ENCODE measurements around the gene NTHL1.

Gene NTHL1

DNA sequence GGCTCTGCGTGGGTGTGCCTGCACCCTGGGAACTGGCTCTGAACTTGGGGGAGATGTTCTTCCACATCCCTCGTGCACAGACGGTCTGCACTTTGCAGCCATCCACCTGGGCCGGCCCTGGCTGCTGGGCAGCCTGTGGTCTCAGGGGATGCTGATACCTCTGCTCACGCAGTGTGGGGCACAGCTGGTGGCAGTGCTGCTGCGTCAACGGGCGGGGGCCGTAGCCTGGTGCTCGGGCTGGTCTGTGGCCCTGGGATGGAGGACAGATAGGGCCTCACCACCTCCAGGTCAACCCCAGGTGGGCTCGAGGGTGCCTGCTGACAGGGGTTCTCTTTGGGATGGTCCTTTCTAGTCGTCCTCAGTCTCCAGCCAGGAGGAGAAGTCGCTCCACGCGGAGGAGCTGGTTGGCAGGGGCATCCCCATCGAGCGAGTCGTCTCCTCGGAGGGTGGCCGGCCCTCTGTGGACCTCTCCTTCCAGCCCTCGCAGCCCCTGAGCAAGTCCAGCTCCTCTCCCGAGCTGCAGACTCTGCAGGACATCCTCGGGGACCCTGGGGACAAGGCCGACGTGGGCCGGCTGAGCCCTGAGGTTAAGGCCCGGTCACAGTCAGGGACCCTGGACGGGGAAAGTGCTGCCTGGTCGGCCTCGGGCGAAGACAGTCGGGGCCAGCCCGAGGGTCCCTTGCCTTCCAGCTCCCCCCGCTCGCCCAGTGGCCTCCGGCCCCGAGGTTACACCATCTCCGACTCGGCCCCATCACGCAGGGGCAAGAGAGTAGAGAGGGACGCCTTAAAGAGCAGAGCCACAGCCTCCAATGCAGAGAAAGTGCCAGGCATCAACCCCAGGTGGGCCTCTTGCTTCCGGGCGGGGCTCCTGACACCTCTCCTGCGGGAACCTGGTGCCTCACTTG, 36.5 kb upstream of the NTHL1 start:
- no peak for DNase-seq

- DNase-seq = no peak
Observed at GRCh38 chr16:2083409-2083808, 35.8 kb upstream of the NTHL1 start.

DNA sequence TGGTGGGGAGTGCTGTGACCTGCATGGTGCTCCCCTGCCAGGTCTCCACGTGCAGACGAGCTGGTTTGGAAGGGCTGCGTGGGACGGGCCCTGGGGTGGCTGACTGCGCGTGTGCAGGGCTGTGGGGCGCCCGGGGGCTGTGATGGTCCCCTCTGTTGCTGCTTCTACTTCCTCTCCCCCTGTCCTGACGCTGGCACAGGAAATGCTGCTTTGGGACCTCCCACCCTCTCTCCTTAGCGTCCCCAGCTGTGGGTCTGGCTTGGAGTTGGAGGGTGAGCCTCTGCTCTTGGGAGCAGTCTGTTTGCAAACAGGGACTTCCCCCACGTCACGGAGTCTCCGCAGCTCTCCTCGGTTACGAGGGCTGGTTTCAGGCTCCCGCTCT, 35.3 kb upstream of the NTHL1 start:
- DNase-seq = no peak

- no peak for DNase-seq
Observed at GRCh38 chr16:2082171-2082982, 34.7 kb upstream of the NTHL1 start.

DNA sequence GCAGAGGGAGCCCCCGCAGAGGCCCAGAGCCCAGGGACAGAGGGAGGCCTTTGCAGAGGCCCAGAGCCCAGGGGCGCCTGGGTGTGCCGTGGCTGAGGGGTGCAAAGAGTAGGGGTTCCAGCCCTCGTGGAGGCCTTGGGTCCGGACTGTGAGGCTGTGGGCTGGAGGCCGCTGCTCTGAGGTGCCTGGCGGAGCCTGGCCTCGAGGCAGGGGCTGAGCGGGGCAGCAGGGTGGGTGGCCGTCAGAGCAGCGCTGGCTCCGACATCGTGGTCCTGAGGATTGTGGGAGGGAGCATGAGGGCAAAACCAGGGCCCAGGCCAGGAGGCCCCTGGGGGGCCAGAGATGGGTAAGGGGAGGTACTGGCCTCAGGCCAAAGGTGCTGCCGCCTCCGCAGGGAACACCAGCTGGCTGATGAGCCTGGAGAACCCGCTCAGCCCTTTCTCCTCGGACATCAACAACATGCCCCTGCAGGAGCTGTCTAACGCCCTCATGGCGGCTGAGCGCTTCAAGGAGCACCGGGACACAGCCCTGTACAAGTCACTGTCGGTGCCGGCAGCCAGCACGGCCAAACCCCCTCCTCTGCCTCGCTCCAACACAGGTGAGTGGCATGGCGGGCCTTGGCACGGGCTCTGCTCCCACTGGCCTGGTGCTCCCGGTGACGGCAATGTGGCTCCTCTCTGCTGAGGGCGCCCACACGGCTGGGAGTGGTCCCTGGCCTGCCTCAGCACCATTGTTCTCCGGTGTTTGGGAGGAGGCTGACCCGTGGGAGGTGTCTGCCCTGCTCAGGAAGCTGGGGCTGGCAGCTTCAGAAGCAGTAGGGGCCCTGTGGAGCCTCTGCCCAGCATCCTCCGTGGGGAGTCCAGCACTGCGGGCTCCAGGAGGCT, 33.8 kb upstream of the NTHL1 start:
- DNase-seq = no peak

GRCh38 chr16:2079991-2080390, 32.4 kb upstream of the NTHL1 start:
- DNase-seq = no peak

GRCh38 chr16:2079311-2079800, 31.7 kb upstream of the NTHL1 start:
- no peak for DNase-seq

DNA sequence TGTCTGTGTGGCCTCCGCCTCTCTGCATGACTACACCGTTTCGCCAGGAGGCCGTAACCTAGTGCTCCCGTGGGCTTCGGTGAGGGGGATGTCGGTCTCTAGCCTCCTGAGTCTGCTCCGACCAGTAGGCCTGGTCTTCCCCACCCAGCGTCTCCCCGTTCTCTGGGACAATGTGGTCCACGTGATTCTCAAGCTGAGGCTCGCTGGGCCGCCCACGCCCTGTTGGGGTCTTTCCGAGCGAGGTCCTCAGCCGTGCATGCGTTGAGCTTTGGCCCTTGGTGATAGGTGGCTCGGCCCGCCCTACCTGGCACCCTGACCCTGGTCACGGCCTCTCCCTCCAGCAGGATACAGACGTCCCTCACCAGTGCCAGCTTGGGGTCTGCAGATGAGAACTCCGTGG, 31.1 kb upstream of the NTHL1 start:
- no peak for DNase-seq

- DNase-seq = no peak
Observed at GRCh38 chr16:2078096-2078495, 30.5 kb upstream of the NTHL1 start.

- DNase-seq = no peak
Observed at GRCh38 chr16:2077696-2078095, 30.1 kb upstream of the NTHL1 start.

- DNase-seq = no peak
Observed at GRCh38 chr16:2077016-2077415, 29.4 kb upstream of the NTHL1 start.

GRCh38 chr16:2076072-2076865, 28.6 kb upstream of the NTHL1 start:
- no peak for DNase-seq

- DNase-seq = no peak
Observed at GRCh38 chr16:2075631-2076030, 28.0 kb upstream of the NTHL1 start.

- DNase-seq = no peak
Observed at GRCh38 chr16:2074071-2074470, 26.4 kb upstream of the NTHL1 start.

DNA sequence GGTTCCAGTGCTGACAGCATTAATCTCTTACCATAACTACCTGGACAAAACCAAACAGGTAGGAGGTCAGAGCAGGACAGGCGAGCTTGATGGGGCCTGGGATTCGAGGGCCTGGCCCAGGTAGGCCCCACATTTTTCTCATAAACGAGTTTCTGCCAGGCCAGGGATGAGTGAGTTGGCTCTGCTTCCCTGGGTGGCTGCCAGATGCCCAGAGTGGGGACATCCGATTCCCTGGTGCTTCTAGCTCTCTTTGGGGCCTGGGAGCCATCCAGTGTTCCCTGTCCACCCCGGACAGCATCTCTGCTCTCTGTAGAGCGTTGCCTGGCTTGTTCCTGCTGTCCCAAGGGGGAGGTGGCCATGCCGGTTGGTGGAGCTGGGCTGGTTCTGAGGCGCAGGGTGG, 25.3 kb upstream of the NTHL1 start:
- DNase-seq = no peak

DNA sequence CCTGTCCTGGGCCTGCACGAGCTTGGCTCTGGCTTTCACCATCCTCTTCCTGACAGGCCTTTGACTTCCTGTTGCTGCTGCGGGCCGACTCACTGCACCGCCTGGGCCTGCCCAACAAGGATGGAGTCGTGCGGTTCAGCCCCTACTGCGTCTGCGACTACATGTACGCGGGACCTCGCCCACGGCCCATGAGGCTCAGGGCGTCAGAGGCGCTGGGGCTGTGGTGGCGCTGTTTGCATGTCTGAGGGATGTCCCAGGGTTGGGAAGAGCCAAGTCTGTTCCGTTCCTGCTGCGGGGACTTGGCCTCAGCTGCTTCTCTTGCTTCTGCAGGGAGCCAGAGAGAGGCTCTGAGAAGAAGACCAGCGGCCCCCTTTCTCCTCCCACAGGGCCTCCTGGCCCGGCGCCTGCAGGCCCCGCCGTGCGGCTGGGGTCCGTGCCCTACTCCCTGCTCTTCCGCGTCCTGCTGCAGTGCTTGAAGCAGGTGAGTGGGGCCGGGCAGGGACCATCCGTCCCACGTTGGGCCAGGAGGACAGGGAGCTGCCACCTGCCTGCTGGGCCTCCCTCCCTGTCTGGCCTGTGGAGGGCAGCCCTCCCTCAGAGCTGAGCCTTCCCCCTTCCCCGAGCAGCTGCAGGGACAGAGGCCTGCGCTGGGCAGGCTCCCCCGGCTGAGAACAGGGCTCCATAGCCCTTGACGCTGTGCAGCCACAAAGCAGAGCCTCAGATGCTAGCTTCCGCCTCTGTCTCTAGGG, 24.0 kb upstream of the NTHL1 start:
- DNase-seq = no peak

DNA sequence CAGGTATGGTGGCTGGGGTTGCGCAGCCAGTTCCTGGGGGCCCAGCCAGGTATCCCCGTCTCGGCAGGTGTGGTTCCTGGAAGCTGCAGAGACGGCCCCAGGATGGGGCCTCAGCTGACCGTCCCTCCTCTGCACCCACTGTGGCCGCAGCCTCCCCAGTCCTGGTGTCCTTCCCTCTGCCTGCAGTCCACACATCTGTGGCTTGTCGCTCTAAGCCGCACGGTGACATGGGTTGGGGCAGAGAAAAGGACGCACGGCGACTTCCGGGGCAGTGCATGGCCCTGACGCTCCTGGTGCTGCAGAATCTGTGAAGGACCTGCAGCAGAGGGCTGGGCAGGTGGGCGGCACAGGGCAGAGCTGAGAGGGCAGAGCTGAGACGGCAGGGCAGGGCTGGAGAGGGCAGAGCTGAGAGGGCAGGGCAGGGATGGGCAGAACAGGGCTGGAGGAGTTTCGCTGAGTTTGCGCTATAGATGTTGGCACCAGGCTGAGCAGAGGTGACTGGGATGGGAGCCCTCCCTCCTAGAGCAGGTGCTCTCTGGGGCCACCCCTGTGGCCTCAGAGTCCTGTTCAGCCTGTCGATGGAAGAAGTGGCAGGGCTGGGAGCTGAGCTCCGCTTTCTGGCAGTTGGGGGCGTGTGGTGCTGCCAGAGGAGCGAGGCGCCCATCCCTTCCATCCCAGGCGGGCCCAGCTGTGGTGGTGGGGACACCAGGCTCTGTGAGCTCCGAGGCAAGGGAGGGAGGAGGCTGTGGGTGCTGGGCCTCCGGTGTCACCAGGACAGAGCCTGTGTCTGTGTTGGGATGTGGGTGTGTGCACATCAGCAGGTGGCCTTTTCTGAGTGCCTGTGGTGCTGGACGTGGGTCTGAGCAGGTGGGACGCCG, 23.2 kb upstream of the NTHL1 start:
- no peak for DNase-seq

- no peak for DNase-seq
Observed at GRCh38 chr16:2066139-2066538, 18.5 kb upstream of the NTHL1 start.

GRCh38 chr16:2064368-2064945, 16.8 kb upstream of the NTHL1 start:
- no peak for DNase-seq

- no peak for DNase-seq
Observed at GRCh38 chr16:2063861-2064260, 16.2 kb upstream of the NTHL1 start.

Data from NCI-H69 (cell line).